ENCODE results near the gene CYP3A7.

- TF ChIP-seq, protein P1, sequence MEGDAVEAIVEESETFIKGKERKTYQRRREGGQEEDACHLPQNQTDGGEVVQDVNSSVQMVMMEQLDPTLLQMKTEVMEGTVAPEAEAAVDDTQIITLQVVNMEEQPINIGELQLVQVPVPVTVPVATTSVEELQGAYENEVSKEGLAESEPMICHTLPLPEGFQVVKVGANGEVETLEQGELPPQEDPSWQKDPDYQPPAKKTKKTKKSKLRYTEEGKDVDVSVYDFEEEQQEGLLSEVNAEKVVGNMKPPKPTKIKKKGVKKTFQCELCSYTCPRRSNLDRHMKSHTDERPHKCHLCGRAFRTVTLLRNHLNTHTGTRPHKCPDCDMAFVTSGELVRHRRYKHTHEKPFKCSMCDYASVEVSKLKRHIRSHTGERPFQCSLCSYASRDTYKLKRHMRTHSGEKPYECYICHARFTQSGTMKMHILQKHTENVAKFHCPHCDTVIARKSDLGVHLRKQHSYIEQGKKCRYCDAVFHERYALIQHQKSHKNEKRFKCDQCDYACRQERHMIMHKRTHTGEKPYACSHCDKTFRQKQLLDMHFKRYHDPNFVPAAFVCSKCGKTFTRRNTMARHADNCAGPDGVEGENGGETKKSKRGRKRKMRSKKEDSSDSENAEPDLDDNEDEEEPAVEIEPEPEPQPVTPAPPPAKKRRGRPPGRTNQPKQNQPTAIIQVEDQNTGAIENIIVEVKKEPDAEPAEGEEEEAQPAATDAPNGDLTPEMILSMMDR (IDR thresholded peaks at IDR 0.05) = no peak
- TF ChIP-seq POLR2AphosphoS5 (IDR thresholded peaks at IDR 0.05) (no peak), POLR2A (IDR thresholded peaks at IDR 0.05) (no peak)
These were observed 4.0 kb downstream of the CYP3A7 start for GRCh38 chr7:99730992-99731391.

Measured in prostate gland (tissue), 2 donors.